Astrocyte of the spinal cord (primary cell): ENCODE data around the gene EXOC5.
"Not testable (repeated sequence)": the region's sequence is repeated elsewhere in the genome, so short reads cannot be mapped to it uniquely, and the experiment has no call there.

Experiments
- DNase-seq: peaks from one replicate; pipeline ENCODE4 v3.0.0; 2011; ENCODE audit warnings: low read depth, low spot score
- H3K4me3 ChIP-seq: 2 replicates; pipeline ENCODE4 v1.5.1; 2011; ENCODE audit warnings: low read depth, mild to moderate bottlenecking, low read length, moderate library complexity
- in situ Hi-C: cut with HindIII; loops from 2 replicates; pipeline ENCODE4 v1.10.0; 2017; ENCODE audit warnings: low sequenced_read_pairs
- TF ChIP-seq, protein P1 (sequence below): IDR thresholded peaks from 2 replicates; pipeline ENCODE4 v1.5.1; 2012; ENCODE audit warnings: low read depth, mild to moderate bottlenecking, low read length, inconsistent platforms

Gene EXOC5

DNA sequence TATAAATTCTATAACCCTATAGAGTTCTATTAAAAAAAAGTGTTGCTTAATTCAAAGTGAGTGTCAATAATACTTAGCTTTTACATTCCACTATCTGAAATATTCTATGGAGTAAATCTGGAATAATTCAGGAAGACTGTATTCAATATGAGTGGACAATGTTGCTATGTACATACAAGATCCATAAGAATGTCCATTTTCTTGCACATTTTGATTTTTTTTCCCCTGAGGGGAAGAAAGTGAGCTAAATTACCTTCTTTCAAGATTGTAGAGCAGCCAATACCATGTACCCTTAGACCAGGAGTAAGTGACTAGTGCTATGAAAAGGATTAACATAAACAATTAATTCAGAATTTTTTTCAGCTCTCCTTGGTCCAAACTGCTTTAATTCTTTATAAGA, 25.4 kb downstream of the EXOC5 start:
- in situ Hi-C loops, result no loop called here
- no peak overlapping the region for H3K4me3 ChIP-seq
- TF ChIP-seq, protein P1, sequence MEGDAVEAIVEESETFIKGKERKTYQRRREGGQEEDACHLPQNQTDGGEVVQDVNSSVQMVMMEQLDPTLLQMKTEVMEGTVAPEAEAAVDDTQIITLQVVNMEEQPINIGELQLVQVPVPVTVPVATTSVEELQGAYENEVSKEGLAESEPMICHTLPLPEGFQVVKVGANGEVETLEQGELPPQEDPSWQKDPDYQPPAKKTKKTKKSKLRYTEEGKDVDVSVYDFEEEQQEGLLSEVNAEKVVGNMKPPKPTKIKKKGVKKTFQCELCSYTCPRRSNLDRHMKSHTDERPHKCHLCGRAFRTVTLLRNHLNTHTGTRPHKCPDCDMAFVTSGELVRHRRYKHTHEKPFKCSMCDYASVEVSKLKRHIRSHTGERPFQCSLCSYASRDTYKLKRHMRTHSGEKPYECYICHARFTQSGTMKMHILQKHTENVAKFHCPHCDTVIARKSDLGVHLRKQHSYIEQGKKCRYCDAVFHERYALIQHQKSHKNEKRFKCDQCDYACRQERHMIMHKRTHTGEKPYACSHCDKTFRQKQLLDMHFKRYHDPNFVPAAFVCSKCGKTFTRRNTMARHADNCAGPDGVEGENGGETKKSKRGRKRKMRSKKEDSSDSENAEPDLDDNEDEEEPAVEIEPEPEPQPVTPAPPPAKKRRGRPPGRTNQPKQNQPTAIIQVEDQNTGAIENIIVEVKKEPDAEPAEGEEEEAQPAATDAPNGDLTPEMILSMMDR, result no peak
- no peak for DNase-seq

DNA sequence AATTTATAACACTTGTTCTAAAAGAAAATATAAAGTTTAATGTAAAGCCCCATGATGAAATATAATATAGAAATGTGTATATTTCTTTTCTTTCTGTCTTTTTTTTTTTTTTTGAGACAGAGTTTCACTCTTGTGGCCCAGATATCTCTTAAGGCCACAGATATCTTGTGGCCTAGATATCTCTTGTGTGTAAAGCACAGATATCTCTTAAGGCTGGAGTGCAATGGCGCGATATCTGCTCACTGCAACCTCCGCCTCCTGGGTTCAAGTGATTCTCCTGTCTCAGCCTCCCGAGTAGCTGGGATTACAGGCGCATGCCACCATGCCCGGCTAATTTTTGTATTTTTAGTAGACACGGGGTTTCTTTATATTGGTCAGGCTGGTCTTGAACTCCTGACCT, 28.6 kb downstream of the EXOC5 start:
- in situ Hi-C loops, DNase-seq, H3K4me3 ChIP-seq: not testable (repeated sequence)

DNA sequence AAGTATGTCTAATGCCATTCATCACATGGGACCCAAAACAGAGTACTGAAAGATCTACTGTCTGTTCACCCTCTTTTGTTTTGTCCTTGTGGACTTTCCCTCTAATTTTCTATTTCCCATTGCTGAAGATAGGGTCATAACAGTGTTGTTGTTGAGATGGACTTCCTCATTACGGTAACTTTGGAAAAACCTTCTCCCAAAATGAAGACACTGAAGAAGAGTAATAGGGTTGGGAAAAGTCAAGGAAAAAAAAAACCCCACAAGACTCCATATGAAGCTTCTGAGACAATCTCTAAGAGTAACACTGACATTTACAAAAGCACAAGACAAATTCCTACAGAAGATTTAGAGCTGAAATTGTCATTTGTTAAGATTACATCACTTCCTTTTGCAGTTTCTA, 36.7 kb downstream of the EXOC5 start:
- no peak overlapping the region for H3K4me3 ChIP-seq
- TF ChIP-seq, protein P1, result no peak
- DNase-seq, result no peak
- in situ Hi-C loops, result no loop called here

DNA sequence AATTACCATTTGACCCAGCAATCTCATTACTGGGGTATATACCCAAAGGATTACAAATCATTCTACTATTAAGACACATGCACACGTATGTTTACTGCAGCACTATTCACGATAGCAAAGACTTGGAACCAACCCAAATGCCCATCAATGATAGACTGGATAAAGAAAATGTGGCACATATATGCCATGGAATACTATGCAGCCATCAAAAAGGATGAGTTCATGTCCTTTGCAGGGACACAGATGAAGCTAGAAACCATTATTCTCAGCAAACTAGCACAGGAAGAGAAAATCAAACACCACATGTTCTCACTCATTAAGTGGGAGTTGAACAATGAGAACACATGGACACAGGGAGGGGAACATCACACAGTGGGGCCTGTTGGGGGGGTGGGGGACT, 40.4 kb downstream of the EXOC5 start:
- in situ Hi-C loops, result not testable (repeated sequence)

DNA sequence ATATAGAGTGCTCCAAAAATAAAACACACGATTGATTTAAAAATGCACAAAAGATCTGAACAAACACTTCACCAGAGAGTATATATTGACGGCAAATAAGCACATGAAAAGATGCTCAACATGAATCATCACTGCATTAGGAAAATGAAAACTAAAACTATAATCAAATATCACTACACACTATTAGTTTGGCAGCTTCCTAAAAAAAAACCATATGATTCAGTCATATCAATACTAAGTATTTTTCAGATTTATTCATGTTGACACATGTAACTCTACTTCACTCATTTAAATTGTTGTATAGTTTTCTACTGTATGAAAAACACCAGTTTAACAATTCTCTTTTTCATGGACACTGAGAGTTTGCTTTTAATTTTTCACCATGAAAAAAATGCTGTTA, 41.6 kb downstream of the EXOC5 start:
- in situ Hi-C loops, result no loop called here
- TF ChIP-seq, protein P1, result no peak
- no peak for DNase-seq

More for the DNA sequence above, 40.4 kb downstream of the EXOC5 start:
- not testable (repeated sequence) for DNase-seq, H3K4me3 ChIP-seq

DNA sequence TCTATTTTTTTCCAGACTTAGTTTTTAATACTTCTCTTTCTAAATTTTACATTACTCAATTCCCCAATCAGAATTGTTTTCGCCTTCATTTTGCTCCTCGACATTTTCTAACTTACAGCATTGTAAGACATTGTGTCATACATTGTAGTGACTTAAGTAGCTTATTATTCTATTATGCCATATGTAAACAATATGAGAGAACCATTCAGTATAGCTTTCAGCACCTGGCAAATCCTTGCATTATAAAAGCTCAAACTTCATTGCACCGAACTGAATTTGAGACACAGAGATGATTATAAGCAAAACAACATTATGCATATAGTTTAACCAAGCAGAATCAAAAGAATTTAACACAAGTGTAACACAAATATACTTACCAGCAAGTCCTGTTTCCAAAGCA, 46.8 kb downstream of the EXOC5 start:
- TF ChIP-seq, protein P1, result no peak
- in situ Hi-C loops, result no loop called here
- no peak overlapping the region for H3K4me3 ChIP-seq
- no peak for DNase-seq

More for the DNA sequence above, 41.6 kb downstream of the EXOC5 start:
- H3K4me3 ChIP-seq, result no peak overlapping the region

DNA sequence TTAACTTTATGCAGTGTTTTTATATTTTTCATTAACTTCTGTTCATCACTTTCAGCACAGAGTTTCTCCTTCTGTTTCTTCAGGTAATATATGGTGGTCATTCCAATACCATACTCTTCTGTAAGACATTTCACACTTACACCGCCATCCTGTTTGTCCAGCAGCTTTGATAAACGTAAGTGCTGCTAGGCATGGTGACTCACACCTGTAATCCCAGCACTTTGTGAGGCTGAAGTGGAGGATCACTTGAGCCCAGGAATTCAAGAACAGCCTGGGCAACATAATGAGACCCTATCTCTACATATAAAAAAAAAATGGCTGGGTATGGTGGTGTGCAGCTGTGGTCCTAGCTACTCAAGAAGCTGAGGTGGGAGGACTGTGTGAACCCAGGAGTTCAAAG, 55.8 kb downstream of the EXOC5 start:
- no peak overlapping the region for H3K4me3 ChIP-seq
- in situ Hi-C loops, result no loop called here
- no peak for DNase-seq
- TF ChIP-seq, protein P1, result no peak

DNA sequence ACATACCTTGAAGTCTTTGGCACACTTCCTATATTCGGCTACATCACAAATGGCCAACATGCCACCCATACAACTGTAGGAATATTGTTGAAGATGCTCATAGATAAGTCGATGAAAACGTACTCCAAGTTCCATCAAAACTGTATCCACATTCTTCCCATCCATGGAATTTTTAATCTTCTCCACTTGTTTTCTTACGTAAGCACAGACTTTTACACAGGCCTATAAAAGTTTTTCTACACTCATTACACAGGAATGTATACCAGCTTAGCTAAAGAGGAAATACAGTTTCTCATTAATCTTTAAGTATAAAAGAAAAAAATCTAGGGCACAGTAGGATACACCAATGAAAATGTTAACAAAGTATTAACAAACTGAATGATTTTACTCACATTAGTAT, 59.1 kb downstream of the EXOC5 start:
- DNase-seq, result peak; percentile 61
- in situ Hi-C loops, result no loop called here
- TF ChIP-seq, protein P1, result no peak
- H3K4me3 ChIP-seq, result no peak overlapping the region
